Measurements from ENCODE around the gene MEGF9. TPM values are rescaled to one million over a fixed set of nuclear protein-coding genes. Genes with fewer than 3 reads are reported as not detected.
"Not testable (repeated sequence)": the region's sequence is repeated elsewhere in the genome, so short reads cannot be mapped to it uniquely, and the experiment has no call there.

Gene MEGF9
- polyA plus RNA-seq, 3 donors = 19.7 to 22.1 (median 20.9) TPM

- DNase-seq (ENCODE audit: low read depth in 3 of 3, low spot score in 2 of 3) = no peak
Observed at GRCh38 chr9:120635011-120635410, 79.3 kb downstream of the MEGF9 start.

GRCh38 chr9:120630333-120630732 is 83.9 kb downstream of the MEGF9 start:
- no peak for DNase-seq (ENCODE audit: low read depth in 3 of 3, low spot score in 2 of 3)

- DNase-seq (ENCODE audit: low read depth in 3 of 3, low spot score in 2 of 3) = not testable (repeated sequence)
Observed at GRCh38 chr9:120628925-120629497, 85.3 kb downstream of the MEGF9 start.

GRCh38 chr9:120628207-120628924 is 85.9 kb downstream of the MEGF9 start:
- no peak for DNase-seq (ENCODE audit: low read depth in 3 of 3, low spot score in 2 of 3)

- DNase-seq (ENCODE audit: low read depth in 3 of 3, low spot score in 2 of 3) = no peak
Observed at GRCh38 chr9:120627073-120627472, 87.2 kb downstream of the MEGF9 start.

GRCh38 chr9:120626512-120626911 is 87.8 kb downstream of the MEGF9 start:
- no peak for DNase-seq (ENCODE audit: low read depth in 3 of 3, low spot score in 2 of 3)

- DNase-seq (ENCODE audit: low read depth in 3 of 3, low spot score in 2 of 3) = no peak
Observed at GRCh38 chr9:120625222-120625621, 89.0 kb downstream of the MEGF9 start.

- DNase-seq (ENCODE audit: low read depth in 3 of 3, low spot score in 2 of 3) = no peak
Observed at GRCh38 chr9:120622790-120623189, 91.5 kb downstream of the MEGF9 start.

GRCh38 chr9:120621941-120622340 is 92.3 kb downstream of the MEGF9 start:
- no peak for DNase-seq (ENCODE audit: low read depth in 3 of 3, low spot score in 2 of 3)

- peak; percentile 38 to 45 (median 44) for DNase-seq (ENCODE audit: low read depth in 3 of 3, low spot score in 2 of 3)
Observed at GRCh38 chr9:120619751-120620655, 94.3 kb downstream of the MEGF9 start.

GRCh38 chr9:120616966-120617935 is 97.0 kb downstream of the MEGF9 start:
- DNase-seq (ENCODE audit: low read depth in 3 of 3, low spot score in 2 of 3) = no peak

- DNase-seq (ENCODE audit: low read depth in 3 of 3, low spot score in 2 of 3) = no peak
Observed at GRCh38 chr9:120612218-120612617, 102.1 kb downstream of the MEGF9 start.

GRCh38 chr9:120611690-120612068 is 102.6 kb downstream of the MEGF9 start:
- DNase-seq (ENCODE audit: low read depth in 3 of 3, low spot score in 2 of 3) = no peak

- no peak for DNase-seq (ENCODE audit: low read depth in 3 of 3, low spot score in 2 of 3)
Observed at GRCh38 chr9:120610975-120611689, 103.1 kb downstream of the MEGF9 start.

GRCh38 chr9:120609636-120610035 is 104.6 kb downstream of the MEGF9 start:
- no peak for DNase-seq (ENCODE audit: low read depth in 3 of 3, low spot score in 2 of 3)

- no peak for DNase-seq (ENCODE audit: low read depth in 3 of 3, low spot score in 2 of 3)
Observed at GRCh38 chr9:120608421-120608820, 105.8 kb downstream of the MEGF9 start.

- no peak for DNase-seq (ENCODE audit: low read depth in 3 of 3, low spot score in 2 of 3)
Observed at GRCh38 chr9:120603591-120603990, 110.7 kb downstream of the MEGF9 start.

- DNase-seq (ENCODE audit: low read depth in 3 of 3, low spot score in 2 of 3) = no peak
Observed at GRCh38 chr9:120603010-120603409, 111.3 kb downstream of the MEGF9 start.

GRCh38 chr9:120593955-120594277 is 120.4 kb downstream of the MEGF9 start:
- DNase-seq (ENCODE audit: low read depth in 3 of 3, low spot score in 2 of 3) = no peak

Data from right renal cortex interstitium (tissue), 3 donors.